HG03520 (cell line): ENCODE measurements around the gene LRRTM4.

Experiments
- ATAC-seq: cut with Tn5 transposase; IDR thresholded peaks from one replicate; pipeline ENCODE4 v1.9.1; 2021; ENCODE audit warnings: mild to moderate bottlenecking, moderate library complexity; ENCODE audit not compliant: unreplicated experiment

The LRRTM4 gene

DNA sequence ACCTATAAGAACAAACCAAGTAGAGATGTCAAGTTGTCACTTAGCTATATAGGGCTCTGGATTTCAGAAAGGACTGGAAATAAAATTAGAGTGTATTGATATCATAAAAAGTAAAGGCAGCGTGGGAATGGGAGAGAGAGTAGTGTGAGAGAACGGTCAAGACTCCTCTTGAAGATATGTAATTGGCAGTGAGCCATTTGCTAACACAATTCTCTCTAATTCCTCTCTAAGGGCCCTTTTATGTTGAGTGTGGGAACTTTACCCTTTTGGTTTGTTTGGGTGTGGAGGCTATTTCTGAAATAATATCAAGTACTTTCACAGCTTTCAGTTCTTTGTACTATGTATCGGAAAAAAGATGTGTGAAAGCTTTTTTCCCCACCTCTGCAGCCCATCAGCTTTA is 196.8 kb downstream of the LRRTM4 start:
- no peak for ATAC-seq

DNA sequence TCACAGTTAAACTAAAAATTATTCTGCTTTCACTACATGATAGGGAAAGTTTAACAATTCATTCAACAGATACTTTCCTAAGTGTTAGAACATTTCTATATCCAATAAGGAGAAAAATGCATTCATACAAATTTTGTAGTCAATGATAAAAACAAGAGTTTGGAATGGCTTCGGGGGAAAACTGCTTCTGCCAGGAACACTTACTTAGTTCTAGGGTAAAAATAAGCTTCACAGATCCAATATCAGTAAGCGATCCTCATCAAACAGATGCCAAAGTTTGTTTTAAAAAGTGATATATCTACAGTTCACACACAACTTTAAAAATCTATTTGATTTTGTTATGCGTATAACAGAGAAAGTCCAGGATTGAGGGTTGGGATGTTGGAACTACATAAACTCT is 199.7 kb downstream of the LRRTM4 start:
- ATAC-seq: no peak

DNA sequence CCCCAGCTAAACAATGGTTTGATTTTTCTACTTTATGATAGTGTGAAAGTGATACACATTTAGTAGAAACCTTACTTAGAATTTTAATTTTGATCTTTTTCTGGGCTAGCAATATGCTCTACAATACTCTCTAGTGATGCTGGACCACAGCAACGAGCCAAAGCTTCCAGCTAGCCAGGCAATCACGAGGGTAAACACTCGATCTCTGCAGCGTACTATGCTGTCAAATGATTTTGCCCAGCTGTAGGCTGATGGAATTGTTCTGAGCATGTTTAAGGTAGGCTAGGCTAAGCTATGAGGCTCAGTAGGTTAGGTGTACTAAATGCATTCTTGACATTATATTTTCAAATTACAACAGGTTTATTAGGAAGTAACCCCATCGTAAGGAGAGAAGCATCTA is 207.5 kb downstream of the LRRTM4 start:
- ATAC-seq: no peak

- ATAC-seq: no peak
Measured at GRCh38 chr2:77310416-77310815, 211.8 kb downstream of the LRRTM4 start.

GRCh38 chr2:77309725-77310124 is 212.5 kb downstream of the LRRTM4 start:
- no peak for ATAC-seq

- ATAC-seq: no peak
Measured at GRCh38 chr2:77301441-77301840, 220.7 kb downstream of the LRRTM4 start.

DNA sequence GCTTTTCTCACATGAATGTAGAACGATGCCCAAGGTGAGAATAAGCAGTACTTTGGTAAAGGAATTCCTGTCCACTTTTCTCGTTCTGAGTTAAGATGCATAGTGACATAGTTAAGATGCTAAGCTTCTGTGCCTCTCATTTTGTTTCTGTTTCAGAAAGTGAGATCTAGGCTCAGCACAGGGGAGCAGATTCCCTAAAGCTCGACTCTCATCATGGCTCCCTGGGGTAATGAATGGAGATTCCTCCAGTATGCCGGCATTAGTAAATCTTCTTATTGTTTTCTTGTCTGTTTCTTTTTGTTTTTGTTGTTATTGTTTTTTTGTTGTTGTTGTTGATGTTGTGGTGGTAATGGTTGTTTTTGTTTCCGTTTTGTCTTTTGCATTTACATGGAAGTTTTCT is 225.4 kb downstream of the LRRTM4 start:
- ATAC-seq: no peak

GRCh38 chr2:77294474-77294873 is 227.7 kb downstream of the LRRTM4 start:
- ATAC-seq: no peak

DNA sequence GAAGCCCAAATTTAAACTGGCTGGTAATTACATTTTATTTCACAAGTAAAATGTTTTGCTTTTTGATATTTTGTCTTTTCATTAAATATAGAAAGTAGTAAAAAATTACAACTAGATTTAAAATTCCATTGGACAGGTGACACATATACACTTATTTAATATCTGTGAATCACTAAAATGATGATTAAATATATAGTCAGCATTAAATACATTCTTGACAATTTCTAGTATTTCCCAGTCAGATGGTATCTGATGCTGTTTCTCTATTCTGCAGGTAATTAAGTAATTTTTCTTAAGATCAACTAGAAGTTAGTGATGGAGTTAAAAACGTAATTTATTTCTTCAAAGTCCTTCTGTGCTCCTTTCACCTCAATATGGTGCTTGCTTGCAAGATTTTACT is 237.8 kb downstream of the LRRTM4 start:
- no peak for ATAC-seq

GRCh38 chr2:77271262-77271661 is 250.9 kb downstream of the LRRTM4 start:
- no peak for ATAC-seq

- ATAC-seq: no peak
Measured at GRCh38 chr2:77270433-77270832, 251.7 kb downstream of the LRRTM4 start.

- ATAC-seq: no peak
Measured at GRCh38 chr2:77268626-77269025, 253.6 kb downstream of the LRRTM4 start.

DNA sequence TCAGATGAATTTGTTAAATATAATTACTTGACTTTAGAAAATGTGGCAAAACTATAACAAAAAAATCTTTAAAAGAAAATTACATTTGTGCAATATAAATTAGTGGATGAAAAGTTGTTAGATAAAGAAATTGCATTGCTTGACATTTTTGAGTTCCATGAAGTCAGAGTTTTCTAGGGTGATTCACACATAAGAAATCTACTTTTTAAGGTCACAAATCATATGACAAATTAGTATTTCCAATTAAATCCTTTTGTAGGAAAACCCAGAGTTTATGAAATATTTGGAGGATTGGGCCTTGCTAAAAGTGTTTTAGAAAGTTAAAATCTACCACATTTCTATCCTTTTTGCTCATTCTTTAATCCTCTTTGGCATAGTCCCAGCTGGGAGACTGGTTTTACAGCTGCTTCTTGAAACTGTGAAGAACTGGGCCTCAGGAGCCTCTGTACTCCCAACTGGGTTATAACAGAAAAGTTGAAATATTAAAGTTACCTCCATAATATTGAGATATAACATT is 289.2 kb downstream of the LRRTM4 start:
- ATAC-seq: no peak

- no peak for ATAC-seq
Measured at GRCh38 chr2:77228391-77228790, 293.8 kb downstream of the LRRTM4 start.

GRCh38 chr2:77210725-77211124 is 311.5 kb downstream of the LRRTM4 start:
- no peak for ATAC-seq

- ATAC-seq: no peak
Measured at GRCh38 chr2:77207331-77207730, 314.8 kb downstream of the LRRTM4 start.

- ATAC-seq: no peak
Measured at GRCh38 chr2:77201755-77202154, 320.4 kb downstream of the LRRTM4 start.

DNA sequence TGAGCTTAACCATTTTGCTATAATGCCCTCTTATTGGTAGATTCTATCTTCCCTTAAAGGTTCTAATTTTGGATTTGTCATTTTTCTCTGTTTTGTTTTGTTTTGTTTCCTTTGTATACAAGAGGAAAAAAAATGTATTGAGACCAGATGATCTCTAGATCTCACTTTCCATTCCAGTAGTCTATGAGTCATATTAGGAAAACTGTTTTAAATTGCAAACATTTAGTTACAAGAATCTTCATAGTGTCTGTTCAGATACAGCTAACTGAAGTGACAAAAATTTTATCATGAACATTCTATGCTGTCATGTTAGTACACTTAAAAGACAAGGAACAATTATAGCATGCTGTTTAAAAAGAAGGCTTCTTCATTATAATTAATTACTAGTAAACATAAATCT is 322.8 kb downstream of the LRRTM4 start:
- no peak for ATAC-seq

DNA sequence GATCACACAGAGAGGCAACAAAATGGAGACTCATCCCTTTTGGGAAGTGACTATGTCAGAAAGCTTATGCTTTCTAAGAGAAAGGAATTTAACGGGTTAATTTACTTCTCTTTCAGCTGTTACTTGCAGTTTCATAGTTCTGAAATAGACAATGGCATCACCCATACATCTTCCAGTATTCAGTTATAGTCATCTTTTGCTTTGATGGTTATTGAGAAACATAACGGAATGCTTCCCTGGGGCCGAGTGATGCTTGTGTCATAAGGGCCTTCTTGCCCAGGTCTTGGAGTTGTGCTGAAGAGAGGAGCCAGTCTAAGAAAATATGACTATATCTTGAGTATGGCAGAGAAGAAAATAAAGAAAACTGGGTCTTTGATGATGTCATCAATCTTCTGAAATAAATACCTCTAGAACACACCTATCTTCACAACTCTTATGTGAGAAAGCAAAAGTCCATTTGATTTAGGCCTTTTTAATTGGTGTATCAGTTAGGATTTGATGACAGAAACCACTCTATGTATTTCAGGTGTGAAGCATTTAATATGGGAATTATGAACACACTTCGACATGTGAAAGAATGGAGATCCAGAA is 328.2 kb downstream of the LRRTM4 start:
- no peak for ATAC-seq

DNA sequence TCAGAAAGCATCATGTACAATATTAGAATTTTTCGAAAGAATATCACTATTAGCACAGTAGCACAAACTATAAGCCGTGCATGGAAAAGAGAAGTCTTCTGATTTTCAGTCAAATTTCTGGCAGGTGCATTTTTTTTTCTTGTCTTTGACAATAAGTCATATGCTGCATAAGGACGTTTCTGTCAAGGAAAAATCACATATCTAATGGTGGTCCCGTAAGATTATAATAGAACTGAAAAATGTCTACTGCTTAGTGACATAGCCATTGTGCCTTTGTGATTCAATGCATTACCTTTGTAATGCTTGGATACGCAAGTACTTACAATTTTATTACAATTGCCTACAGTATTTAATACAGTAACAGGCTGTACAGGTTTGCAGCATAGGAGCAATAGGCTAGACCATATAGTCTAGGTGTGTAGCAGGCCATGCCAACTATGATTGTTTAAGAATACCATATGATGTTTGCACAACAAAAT is 329.3 kb downstream of the LRRTM4 start:
- no peak for ATAC-seq

DNA sequence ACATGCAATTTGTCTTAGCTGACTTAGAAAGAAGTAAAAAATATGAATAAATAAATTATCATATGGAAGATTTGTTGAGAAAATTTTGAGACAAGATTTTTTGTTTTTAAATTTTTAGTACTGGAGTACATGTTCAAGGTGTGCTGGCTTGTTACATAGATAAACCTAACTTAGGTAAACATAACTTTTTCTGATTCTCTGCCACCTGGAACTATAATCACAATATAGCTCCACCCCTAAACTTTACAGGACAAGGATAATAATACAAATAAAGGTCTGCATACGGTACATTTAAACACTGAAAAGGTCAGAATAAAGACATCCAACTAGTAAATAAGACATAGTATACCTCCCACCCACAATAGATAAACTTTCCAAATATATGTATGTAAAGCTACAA is 330.5 kb downstream of the LRRTM4 start:
- no peak for ATAC-seq

GRCh38 chr2:77190721-77191346 is 331.3 kb downstream of the LRRTM4 start:
- no peak for ATAC-seq

DNA sequence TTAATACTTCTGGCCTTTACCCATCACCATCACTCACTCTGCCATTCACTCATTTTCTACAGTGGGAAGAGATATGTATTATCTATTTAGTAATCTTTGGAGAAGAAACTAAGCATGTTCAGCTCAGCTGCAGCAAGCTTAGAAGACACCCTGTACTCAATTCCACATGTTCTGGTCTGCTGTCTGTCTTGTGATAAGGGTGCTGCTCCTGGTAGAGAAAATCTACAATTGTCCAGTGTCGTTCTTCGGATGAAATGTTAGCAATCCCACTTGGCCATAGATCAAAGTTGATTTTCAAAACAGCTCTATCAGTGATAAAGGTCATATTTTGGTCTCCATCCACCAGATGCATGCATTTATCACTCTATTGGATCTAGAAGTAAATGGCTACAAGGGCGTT is 337.1 kb downstream of the LRRTM4 start:
- no peak for ATAC-seq
